T follicular helper cell (primary cell): Measurements from ENCODE around the gene CPSF4L.
"Not testable (repeated sequence)": the region's sequence is repeated elsewhere in the genome, so short reads cannot be mapped to it uniquely, and the experiment has no call there.

ENCODE experiments used
- DNase-seq: peaks from one replicate; pipeline ENCODE4 v3.0.0-alpha.2; 2020; ENCODE audit warnings: low read depth

The CPSF4L gene

DNA sequence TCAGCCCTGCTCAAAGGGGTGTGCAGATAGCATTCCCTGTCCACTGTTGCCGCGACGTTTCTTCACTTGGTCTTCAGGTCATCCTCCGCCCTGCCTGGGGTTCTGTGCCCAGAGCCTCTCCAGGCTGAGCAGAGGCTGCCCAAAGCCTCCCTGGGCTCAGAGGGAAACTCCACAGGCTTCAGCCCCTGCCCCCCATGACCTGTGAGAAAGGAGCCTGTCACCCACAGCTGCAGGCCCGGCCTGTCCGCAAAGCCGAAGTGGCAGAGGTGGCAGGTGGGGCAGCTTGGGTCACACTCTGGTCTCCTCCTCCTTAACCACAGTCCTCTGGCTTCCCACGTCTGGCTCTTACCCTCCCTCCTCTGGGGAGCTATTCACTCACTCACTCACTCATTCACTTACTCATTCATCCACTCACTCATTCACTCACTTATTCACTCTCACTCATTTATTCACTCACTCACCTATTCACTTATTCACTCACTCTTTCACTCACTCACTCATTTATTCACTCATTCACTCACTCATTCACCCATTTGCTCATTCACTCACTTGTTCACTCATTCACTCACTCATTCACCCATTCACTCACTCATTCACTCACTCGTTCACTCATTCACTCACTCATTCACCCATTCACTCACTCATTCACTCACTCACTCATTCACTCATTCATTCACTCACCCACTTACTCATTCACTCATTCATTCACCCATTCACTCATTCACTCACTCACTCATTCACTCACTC is 7.1 kb upstream of the CPSF4L start:
- DNase-seq, result no peak

GRCh38 chr17:73267648-73268537 is 6.2 kb upstream of the CPSF4L start:
- DNase-seq, result no peak

GRCh38 chr17:73266796-73267195 is 5.1 kb upstream of the CPSF4L start:
- DNase-seq, result no peak

GRCh38 chr17:73265646-73266640 is 4.3 kb upstream of the CPSF4L start:
- no peak for DNase-seq

- DNase-seq, result not testable (repeated sequence)
These were observed 2.8 kb upstream of the CPSF4L start for GRCh38 chr17:73264448-73264847.

GRCh38 chr17:73262676-73263642 is 1.3 kb upstream of the CPSF4L start:
- DNase-seq, result no peak

- DNase-seq, result no peak
These were observed 434 bp upstream of the CPSF4L start for GRCh38 chr17:73261952-73262675.

GRCh38 chr17:73257516-73257915 is 4.2 kb downstream of the CPSF4L start:
- no peak for DNase-seq

DNA sequence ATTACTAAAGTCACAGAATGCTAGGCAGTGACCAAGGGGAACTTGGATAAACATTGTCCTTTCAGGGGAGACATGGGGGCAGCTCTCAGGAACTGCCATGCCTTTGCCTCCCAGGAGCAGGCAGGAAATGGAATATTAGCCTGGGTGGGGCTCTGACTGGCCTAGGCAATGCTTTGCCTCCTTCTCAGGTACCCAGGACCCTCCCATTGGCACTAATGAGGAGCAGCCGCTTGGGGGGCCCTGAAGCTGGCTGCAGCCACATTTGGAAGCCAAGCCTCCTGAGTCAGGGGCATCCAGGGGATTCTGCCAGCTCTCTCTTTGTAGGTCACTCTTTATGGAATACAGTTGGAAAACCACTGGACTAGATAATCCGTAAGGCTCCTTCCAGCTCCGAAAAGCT is 5.5 kb downstream of the CPSF4L start:
- DNase-seq, result no peak

DNA sequence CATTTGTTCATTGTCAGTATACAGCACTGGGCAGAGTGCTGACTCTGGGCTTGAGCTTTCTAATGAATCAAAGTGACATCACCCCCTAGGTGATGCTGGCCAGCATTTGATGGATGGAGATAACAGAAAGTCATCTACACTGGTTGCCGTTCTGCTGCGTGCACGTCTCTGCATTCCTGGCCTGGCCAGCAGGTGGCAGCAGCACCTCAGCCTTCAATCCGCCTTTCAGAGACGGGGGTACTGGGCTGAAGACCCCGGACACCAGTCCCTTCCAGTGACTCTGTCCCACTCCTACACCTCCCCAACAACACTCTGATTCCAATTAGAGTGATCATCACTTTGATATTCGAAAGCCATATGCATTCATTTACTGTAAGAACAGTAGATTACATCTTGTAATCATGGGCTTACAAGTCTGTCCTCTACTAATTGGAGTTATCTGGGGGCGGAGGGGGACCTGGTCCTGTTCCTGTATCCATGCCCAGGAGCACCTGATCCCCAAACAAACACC is 6.0 kb downstream of the CPSF4L start:
- peak; percentile 25 for DNase-seq

DNA sequence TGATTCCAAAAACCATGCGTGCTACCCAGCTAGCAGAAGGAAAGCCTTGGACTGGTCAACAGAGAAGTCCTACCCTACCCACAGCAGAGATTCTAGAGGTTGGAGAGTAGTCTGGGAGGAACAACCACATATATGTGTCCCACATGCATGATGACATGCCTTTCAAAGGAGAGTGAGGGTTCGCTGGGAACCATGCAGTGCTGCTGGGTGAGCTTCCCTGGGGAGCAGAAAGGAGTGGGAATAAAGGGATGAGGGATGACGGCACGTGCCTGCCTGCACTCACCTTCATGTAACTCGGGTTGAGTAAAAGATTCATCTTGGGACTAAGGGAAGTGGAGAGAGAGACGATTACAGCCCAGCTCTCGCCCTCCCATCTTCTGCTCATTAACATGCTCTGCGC is 9.8 kb downstream of the CPSF4L start:
- no peak for DNase-seq

GRCh38 chr17:73250851-73251640 is 10.6 kb downstream of the CPSF4L start:
- no peak for DNase-seq

GRCh38 chr17:73249700-73250099 is 12.0 kb downstream of the CPSF4L start:
- DNase-seq, result no peak

- DNase-seq, result no peak
These were observed 13.1 kb downstream of the CPSF4L start for GRCh38 chr17:73248532-73248931.

GRCh38 chr17:73247726-73248125 is 14.0 kb downstream of the CPSF4L start:
- DNase-seq, result no peak

DNA sequence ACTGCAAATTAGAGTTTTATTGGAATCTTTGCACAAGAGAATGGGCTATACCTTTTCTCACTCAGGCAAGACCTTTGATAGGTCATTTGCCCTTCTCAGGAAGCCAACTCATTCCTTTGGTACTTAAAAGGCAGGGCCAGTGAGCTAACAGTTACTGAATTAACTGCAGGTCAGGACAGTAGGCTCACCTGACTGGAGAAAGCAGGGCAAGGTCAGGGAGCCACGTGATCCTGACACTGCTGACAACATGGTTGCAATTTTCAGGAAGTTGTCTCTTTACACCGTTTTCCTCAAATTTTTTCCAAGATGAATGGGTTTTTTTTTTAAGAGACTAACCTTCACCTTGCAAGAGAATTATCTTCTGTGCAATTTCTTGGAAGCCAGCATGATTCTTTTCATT is 21.1 kb downstream of the CPSF4L start:
- no peak for DNase-seq

- DNase-seq, result no peak
These were observed 24.0 kb downstream of the CPSF4L start for GRCh38 chr17:73237714-73238113.

- no peak for DNase-seq
These were observed 26.9 kb downstream of the CPSF4L start for GRCh38 chr17:73234736-73235135.
